GM21526 (cell line): ENCODE measurements around the gene C1orf232.

ENCODE experiments used
- ATAC-seq: cut with Tn5 transposase; IDR thresholded peaks from one replicate; pipeline ENCODE4 v1.9.1; 2021; ENCODE audit warnings: moderate library complexity; ENCODE audit not compliant: unreplicated experiment, low FRiP score

The C1orf232 gene

GRCh38 chr1:26158271-26158907, 10.4 kb downstream of the C1orf232 start:
- no peak for ATAC-seq

GRCh38 chr1:26156285-26157038, 12.3 kb downstream of the C1orf232 start:
- ATAC-seq = no peak

- no peak for ATAC-seq
These were observed 13.1 kb downstream of the C1orf232 start for GRCh38 chr1:26155370-26156284.

DNA sequence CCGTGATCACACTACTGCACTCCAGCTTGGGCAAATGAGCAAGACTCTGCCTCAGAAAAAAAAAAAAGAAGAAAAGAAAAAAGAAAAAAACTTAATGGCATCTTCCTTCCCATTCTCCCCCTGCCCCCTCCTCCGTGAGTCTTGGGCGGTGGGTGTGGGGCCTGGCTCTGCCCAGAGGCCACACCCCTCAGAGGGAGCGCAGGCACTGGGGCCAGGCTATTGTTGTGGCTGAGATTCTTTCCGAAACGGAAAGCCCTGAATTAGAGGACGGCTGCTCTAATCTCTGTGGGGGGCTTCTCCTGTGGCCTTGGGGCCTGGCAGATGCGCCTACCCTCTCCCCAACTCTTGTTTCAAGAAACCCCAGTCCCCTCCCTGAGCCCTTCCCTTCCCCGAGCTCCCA, 14.0 kb downstream of the C1orf232 start:
- no peak for ATAC-seq

- ATAC-seq = no peak
These were observed 14.7 kb downstream of the C1orf232 start for GRCh38 chr1:26153966-26154532.

DNA sequence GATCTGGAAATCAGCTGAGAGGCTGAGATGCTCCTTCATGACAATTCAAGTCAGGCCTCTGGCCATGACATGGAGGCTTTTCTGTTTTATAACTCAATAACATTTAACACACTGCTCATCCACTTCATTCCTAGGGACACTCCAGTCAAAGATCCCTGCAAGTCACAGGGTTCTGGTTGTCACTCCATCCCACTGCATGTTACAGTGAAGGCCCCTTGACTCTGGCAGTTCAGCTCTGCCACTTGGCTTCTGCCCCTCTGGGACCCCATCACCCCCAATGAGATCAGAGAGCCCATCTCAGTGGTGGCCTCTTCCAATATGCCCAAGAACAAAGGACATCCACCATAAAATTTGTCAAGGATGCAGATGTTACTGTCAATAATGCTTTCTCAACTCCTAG, 19.9 kb downstream of the C1orf232 start:
- ATAC-seq = no peak

DNA sequence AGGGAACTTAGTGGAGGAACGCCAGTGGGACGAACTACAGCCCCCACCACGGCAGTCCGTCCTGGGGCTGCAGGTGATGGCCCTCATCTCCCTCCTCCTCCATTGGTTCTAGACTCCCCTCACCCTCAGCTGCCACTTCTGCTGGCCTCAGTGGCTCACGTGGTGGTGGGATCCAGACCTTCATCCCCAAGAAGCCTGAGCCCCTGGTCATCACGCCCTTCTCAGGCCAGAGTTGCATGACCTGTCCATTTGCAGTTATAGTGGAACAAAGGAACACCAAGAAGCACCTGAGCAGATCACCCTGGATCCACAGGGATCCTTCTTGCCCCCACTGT, 22.8 kb downstream of the C1orf232 start:
- ATAC-seq = no peak

GRCh38 chr1:26145041-26145959, 23.5 kb downstream of the C1orf232 start:
- no peak for ATAC-seq

DNA sequence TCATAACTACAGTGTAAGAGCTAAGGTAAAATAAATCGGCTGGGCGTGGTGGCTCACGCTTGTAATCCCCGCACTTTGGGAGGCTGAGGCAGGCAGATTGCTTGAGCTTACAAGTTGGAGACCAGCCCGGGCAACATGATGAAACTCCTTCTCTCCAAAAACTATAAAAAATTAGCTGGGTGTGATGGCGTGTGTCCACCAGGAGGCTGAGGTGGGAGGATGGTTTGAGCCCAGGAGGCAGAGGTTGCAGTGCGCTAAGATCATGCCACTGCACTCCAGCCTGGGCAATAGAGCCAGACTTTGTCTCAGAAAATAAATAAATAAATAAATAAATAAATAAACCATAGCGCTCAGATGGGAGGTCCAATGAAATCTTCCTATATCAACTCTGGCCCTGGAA, 26.6 kb downstream of the C1orf232 start:
- ATAC-seq = no peak

DNA sequence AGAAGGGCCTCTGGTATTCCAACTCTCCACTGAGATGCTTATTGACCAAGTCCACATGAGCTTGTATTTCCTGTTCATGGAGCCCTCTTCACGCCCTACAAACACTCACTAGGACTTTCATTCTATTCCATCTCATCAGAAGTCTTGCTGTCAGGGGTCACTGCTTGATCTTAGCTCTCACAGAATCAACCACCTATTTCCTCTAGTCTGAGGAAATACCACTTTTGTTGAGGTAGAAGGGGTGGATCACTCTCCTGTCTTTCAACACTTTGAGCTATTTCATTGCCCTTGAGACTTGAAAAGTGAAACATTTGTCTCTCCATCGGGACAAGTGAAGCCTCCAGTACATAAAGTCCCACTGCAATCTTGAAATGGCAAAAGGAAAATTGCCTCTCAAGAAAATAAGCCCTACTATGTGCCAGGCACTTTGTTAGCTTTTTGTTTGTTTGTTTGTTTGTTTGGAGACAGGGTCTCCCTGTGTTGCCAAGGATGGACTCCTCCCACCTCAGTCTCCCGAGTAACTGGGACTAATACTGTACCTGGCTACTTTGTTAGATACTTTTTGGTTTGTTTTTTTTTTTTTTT, 29.7 kb downstream of the C1orf232 start:
- no peak for ATAC-seq

- ATAC-seq = no peak
These were observed 34.3 kb downstream of the C1orf232 start for GRCh38 chr1:26134466-26134865.

- ATAC-seq = no peak
These were observed 36.0 kb downstream of the C1orf232 start for GRCh38 chr1:26132834-26133167.

- no peak for ATAC-seq
These were observed 36.5 kb downstream of the C1orf232 start for GRCh38 chr1:26132128-26132833.

DNA sequence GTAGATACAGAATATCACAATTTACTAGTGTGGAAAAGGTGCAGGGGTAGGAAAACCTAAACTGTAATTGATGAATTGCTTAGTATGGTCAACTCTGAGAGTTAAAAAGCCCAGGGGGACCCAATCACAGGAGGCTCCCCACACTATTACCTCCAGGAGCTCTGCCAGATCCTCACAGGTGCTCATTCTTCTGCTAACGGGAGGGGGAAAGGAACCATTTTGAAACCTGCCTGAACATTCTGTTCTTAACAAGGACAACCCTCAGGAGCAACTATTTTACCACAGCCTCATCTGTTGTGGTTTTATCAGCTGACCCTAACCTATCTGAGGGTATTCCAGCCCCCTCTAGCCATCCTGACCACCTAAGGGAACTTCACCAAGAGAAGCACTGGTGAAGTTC, 38.1 kb downstream of the C1orf232 start:
- ATAC-seq = no peak

DNA sequence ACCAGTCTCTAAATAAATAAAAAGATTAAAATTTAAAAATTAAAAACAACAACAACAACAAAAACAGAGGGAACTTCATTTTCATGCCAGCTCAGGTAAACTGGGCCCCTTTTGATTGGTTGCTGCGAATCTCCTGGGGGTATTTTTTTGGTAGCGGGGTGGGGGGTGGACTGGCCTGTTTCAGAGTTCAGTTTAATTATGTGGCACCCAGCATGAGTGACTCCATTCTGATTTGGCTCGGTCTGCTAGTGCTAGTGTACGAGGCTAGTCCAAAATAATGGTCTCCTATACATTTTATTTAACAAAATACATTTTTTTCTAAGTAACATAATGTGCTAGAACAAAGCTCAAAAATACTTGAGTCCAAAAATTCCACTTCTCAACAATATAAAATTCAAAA, 39.0 kb downstream of the C1orf232 start:
- no peak for ATAC-seq

GRCh38 chr1:26127235-26128163, 41.3 kb downstream of the C1orf232 start:
- no peak for ATAC-seq

GRCh38 chr1:26126321-26127084, 42.3 kb downstream of the C1orf232 start:
- ATAC-seq = no peak
